Progenitor cell of endocrine pancreas (in vitro differentiated cells): ENCODE results near the gene SFT2D2. TPM values are rescaled to one million over a fixed set of nuclear protein-coding genes. Genes with fewer than 3 reads are reported as not detected.

ENCODE experiments used
- DNase-seq: peaks from one replicate; pipeline ENCODE4 v3.0.0; 2021; ENCODE audit warnings: low spot score; ENCODE audit not compliant: unreplicated experiment
- H3K27ac Mint-ChIP-seq: 2 replicates; pipeline ENCODE4 v1.8.0; 2021; ENCODE audit warnings: mild to moderate bottlenecking, moderate library complexity, mixed read lengths
- H3K27me3 Mint-ChIP-seq: 2 replicates; pipeline ENCODE4 v1.8.0; 2021; ENCODE audit warnings: mixed read lengths
- H3K36me3 Mint-ChIP-seq: 2 replicates; pipeline ENCODE4 v1.8.0; 2022; ENCODE audit warnings: mixed read lengths; ENCODE audit not compliant: insufficient read depth
- H3K4me1 Mint-ChIP-seq: 2 replicates; pipeline ENCODE4 v1.8.0; 2021; ENCODE audit warnings: low read depth, mixed read lengths
- H3K4me3 Mint-ChIP-seq: 2 replicates; pipeline ENCODE4 v1.8.0; 2021; ENCODE audit warnings: low read depth, mild to moderate bottlenecking, moderate library complexity, mixed read lengths
- H3K9me3 Mint-ChIP-seq: 2 replicates; pipeline ENCODE4 v1.8.0; 2021; ENCODE audit warnings: low read depth, mixed read lengths
- total RNA-seq: library from RNA; stranded (reverse); gene quantifications from 2 replicates; pipeline ENCODE4 v1.2.1, GENCODE V29; 2021
- TF ChIP-seq, protein P1 (sequence below): fragments of 200-600 bp; sonication (generic); IDR thresholded peaks from one replicate; pipeline ENCODE4 v1.5.0; 2021; ENCODE audit warnings: antibody characterized with exemption, mild to moderate bottlenecking; ENCODE audit not compliant: unreplicated experiment

Gene SFT2D2
- total RNA-seq, 1 donor from 2014 or later = 58.7 TPM

DNA sequence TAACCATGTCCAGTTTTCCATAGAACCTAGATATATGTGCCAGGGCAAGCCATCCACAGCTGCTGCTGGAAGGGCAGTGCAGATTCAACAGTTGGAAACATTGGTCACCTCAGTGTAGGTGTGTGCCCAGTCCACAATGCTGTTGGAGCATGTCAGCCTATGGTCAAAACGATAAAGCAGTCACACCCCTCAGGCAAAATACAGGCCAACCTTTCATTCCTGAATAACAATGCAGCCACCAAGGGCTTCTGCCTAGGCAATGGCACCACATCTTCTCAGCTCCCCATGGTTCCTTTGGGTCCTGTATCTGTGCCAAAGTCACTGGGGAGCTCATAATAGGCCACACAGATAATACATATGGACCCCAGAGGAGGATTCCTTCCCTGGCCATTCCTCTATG, 39.8 kb downstream of the SFT2D2 start:
- H3K27ac Mint-ChIP-seq = no peak overlapping the region
- peaks cover 4% of the 10 kb centered on the region for H3K9me3 Mint-ChIP-seq
- no peak overlapping the region for H3K4me3 Mint-ChIP-seq
- no peak for DNase-seq
- no peaks in the 10 kb centered on the region for H3K4me1 Mint-ChIP-seq
- no peaks in the 10 kb centered on the region for H3K27me3 Mint-ChIP-seq
- TF ChIP-seq, protein P1, sequence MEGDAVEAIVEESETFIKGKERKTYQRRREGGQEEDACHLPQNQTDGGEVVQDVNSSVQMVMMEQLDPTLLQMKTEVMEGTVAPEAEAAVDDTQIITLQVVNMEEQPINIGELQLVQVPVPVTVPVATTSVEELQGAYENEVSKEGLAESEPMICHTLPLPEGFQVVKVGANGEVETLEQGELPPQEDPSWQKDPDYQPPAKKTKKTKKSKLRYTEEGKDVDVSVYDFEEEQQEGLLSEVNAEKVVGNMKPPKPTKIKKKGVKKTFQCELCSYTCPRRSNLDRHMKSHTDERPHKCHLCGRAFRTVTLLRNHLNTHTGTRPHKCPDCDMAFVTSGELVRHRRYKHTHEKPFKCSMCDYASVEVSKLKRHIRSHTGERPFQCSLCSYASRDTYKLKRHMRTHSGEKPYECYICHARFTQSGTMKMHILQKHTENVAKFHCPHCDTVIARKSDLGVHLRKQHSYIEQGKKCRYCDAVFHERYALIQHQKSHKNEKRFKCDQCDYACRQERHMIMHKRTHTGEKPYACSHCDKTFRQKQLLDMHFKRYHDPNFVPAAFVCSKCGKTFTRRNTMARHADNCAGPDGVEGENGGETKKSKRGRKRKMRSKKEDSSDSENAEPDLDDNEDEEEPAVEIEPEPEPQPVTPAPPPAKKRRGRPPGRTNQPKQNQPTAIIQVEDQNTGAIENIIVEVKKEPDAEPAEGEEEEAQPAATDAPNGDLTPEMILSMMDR = no peak
- H3K36me3 Mint-ChIP-seq = peaks cover 15% of the 10 kb centered on the region

DNA sequence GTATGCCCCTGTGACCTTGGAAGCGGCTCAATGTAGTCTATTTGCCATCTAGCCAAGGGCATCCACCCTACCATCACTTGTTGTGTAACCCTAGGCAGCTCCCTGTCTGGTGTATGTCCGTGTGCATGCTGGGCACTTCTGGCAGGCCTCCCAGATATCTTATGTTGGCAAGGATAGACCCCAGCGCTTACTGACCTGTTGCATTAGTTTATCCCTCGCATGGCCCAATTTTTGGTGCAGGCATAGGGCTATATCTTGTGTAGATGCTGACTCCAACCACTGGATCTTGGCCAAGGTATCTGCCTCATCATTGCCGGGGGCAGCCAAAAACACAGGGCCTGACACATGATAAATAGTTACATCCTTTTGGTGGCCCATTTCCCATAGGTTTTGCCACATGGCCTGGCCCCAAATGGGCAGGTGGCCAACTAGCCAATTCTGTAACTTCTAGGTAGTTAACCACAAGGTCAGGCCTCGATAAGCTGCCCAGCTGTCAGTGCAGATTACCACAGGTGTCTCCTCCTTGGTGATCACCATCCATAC, 40.9 kb downstream of the SFT2D2 start:
- Mint-ChIP-seq H3K36me3 (peaks cover 15% of the 10 kb centered on the region), H3K27ac (no peak overlapping the region), H3K4me3 (no peak overlapping the region), H3K9me3 (peaks cover 4% of the 10 kb centered on the region), H3K27me3 (no peaks in the 10 kb centered on the region), H3K4me1 (no peaks in the 10 kb centered on the region)
- TF ChIP-seq, protein P1 = no peak
- no peak for DNase-seq

DNA sequence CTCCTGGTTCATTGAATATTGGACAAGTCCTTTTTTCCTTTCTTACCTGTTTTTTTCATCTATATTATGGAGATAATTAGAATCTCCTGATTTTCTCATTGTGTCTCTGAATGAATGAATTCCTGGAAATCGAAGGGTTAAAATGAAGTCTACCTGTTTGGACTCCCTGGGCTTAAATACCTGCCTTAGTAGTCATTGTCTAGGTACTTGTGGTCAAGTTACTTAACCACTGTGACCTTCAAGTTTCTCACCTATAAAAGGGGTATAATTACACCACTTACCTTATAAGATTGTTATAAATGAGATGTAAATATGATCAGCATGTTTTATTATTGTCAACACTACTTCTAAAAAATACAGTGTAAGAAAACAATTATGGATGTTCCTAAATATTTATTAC, 45.8 kb downstream of the SFT2D2 start:
- Mint-ChIP-seq H3K27ac (no peak overlapping the region), H3K4me1 (no peaks in the 10 kb centered on the region), H3K4me3 (no peak overlapping the region), H3K36me3 (peaks cover 7% of the 10 kb centered on the region), H3K27me3 (no peaks in the 10 kb centered on the region), H3K9me3 (peaks cover 3% of the 10 kb centered on the region)
- DNase-seq = no peak
- TF ChIP-seq, protein P1 = no peak

DNA sequence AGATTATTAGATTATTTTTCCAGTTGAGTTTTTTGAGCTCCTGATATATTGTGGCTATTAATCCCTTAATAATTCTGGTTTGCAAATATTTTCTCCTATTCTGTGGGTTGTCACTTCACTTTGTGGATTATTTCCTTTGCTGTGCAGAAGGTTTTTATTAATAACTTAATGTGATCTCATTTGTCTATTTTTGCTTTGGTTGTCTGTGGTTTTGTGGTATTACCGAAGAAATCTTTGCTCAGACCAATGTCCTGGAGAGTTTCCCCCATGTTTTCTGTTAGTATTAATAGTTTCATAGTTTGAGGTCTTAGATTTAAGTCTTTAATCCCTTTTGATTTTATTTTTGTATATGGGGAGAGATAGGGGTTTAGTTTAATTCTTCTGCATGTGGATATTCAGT, 47.8 kb downstream of the SFT2D2 start:
- H3K27me3 Mint-ChIP-seq = no peaks in the 10 kb centered on the region
- DNase-seq = no peak
- TF ChIP-seq, protein P1 = no peak

DNA sequence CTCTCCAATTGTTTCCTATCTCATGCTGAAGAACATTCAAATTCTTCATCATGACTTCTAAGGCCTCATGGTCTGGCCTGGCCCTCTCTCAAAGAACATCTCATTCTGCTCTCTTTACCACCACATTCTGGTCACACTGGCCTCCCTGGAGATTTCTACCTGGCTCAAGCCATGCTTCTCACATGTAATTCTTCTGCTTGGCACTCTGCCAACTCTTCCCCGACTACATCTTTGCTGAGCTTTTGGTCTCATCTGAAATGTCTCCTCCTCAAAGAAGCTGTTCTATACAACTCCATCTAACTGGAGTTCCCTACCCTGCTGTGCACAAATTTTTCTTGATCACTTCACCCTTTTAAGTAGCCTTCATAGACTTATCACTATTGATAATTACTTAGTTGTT, 53.4 kb downstream of the SFT2D2 start:
- peaks cover 5% of the 10 kb centered on the region for H3K36me3 Mint-ChIP-seq
- no peak overlapping the region for H3K27ac Mint-ChIP-seq
- TF ChIP-seq, protein P1 = no peak
- no peak overlapping the region for H3K4me3 Mint-ChIP-seq
- H3K9me3 Mint-ChIP-seq = peaks cover 8% of the 10 kb centered on the region
- no peak for DNase-seq
- no peaks in the 10 kb centered on the region for H3K4me1 Mint-ChIP-seq
- H3K27me3 Mint-ChIP-seq = no peaks in the 10 kb centered on the region

More for the DNA sequence above, 47.8 kb downstream of the SFT2D2 start:
- Mint-ChIP-seq H3K4me1 (no peaks in the 10 kb centered on the region), H3K36me3 (peaks cover 10% of the 10 kb centered on the region), H3K4me3 (no peak overlapping the region), H3K27ac (no peak overlapping the region), H3K9me3 (peaks cover 8% of the 10 kb centered on the region)
